ENCODE data around the gene HDGF.

GRCh38 chr1:156740741-156741480 lies 10.6 kb downstream of the HDGF start, which contains the start of gene MRPL24:
- TF ChIP-seq, protein P1, sequence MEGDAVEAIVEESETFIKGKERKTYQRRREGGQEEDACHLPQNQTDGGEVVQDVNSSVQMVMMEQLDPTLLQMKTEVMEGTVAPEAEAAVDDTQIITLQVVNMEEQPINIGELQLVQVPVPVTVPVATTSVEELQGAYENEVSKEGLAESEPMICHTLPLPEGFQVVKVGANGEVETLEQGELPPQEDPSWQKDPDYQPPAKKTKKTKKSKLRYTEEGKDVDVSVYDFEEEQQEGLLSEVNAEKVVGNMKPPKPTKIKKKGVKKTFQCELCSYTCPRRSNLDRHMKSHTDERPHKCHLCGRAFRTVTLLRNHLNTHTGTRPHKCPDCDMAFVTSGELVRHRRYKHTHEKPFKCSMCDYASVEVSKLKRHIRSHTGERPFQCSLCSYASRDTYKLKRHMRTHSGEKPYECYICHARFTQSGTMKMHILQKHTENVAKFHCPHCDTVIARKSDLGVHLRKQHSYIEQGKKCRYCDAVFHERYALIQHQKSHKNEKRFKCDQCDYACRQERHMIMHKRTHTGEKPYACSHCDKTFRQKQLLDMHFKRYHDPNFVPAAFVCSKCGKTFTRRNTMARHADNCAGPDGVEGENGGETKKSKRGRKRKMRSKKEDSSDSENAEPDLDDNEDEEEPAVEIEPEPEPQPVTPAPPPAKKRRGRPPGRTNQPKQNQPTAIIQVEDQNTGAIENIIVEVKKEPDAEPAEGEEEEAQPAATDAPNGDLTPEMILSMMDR (IDR thresholded peaks at IDR 0.05): no peak
- TF ChIP-seq POLR2A (IDR thresholded peaks at IDR 0.05): no peak

Data from lower leg skin (tissue), 3 donors.